ENCODE results near the gene CCR6. TPM values are rescaled to one million over a fixed set of nuclear protein-coding genes. Genes with fewer than 3 reads are reported as not detected.

Gene CCR6
- total RNA-seq, 4 donors from 2014 or later = 0.23 to 2.4 (median 0.57) TPM; not detected in 1

DNA sequence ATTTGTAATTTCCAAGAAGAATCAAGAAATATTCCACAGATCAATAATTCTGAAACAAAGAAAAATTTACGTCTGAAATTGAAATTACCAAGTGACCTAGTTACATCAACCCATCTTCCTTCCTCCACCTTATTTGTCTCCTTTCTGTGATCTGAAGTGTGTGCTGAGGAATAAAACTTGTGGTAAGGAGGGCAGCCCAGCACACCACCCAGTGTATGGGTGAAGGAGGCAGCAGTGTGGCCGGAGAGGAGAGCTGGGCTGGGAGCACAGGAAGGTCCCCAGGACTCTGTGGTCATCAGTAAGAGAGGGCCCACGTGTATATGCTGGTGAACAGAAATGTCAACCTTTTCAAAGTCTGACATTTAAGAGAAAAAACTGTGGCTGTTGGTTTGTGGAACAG lies 11.3 kb upstream of the CCR6 start:
- TF ChIP-seq POLR2A (IDR thresholded peaks at IDR 0.05) (peak in 1 of 4 donors; percentile 50), CTCF (IDR thresholded peaks at IDR 0.05) (no peak)
- H3K27ac ChIP-seq = no peak overlapping the region
- H3K4me1 ChIP-seq = peaks cover 0 to 13% (median 0%) of the 10 kb centered on the region in 3 donors
- H3K4me3 ChIP-seq = peak overlapping the region in 1 of 4 donors; percentile 40
- DNase-seq = no peak
- no peaks in the 10 kb centered on the region for H3K9me3 ChIP-seq
- intact Hi-C loops (cut with DNase I) = no loop called here
- no peaks in the 10 kb centered on the region for H3K36me3 ChIP-seq
- H3K27me3 ChIP-seq = peaks cover 0 to 34% (median 0%) of the 10 kb centered on the region in 4 donors
- WGBS, 2 donors = 55 to 60% methylated on average over 3 of the region's 3 CpGs

DNA sequence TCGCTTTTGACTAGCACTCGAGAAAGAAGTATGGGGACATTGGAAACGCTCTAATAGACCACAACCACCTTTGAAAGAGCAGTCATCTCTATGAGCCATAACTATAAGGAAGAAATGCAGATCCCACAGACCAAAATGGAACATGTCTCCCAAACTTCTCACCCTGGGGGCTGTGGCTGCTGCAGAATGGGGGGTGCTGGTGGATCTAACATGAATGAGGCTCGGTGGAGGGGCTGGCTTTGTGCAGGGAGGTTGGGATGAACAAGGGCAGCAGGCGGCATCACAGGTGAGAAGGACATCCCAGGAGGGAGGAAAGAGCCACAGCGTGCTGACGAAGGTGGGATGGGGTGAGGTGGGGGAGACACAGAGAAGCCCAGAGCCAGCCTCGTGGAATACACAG lies 10.5 kb upstream of the CCR6 start:
- H3K4me1 ChIP-seq = peaks cover 0 to 15% (median 0%) of the 10 kb centered on the region in 3 donors
- WGBS, 2 donors = 76 to 79% methylated on average over 3 to 8 of the region's 8 CpGs
- no peak for DNase-seq
- H3K4me3 ChIP-seq = peak overlapping the region in 1 of 4 donors; percentile 40
- H3K9me3 ChIP-seq = no peaks in the 10 kb centered on the region
- H3K27me3 ChIP-seq = peaks cover 0 to 39% (median 0%) of the 10 kb centered on the region in 4 donors
- intact Hi-C loops (cut with DNase I) = no loop called here
- H3K27ac ChIP-seq = peak overlapping the region in 1 of 4 donors; percentile 52
- H3K36me3 ChIP-seq = no peaks in the 10 kb centered on the region
- TF ChIP-seq POLR2A (IDR thresholded peaks at IDR 0.05) = no peak
- no peak for TF ChIP-seq CTCF (IDR thresholded peaks at IDR 0.05)

DNA sequence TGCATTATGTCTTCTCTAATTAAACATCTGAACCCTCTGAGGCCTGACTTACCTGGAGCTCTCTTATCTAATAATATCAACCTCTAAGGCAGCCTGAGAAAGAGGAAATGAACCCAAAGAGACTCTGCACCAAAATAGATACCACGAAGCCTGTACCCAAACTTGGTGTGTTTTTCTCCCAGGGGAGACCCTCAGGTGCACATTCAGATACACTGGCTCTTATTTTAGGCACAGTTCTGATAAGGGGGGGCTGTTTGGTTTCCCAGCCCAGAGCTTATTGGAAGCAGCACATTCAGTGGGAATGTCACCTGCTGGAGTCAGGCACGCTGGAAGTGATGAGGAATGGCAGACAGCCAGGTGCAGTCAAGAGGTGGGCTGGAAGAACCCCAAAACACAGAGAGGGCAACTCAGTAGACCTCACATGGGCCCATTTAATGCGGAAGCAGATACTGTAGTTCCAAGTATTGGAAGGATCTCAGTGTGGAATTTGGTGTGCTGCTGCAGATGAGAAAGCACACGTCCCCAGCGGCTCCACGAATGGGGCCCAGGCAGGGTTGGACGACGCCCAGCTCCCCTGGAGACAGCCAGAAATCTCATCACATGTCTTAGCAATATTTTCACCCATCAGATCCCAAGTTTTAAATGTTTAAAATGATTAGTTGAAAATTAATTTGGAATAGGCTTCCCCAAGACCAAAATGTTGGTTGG lies 9.7 kb upstream of the CCR6 start:
- Histone ChIP-seq H3K27me3 (peaks cover 0 to 40% (median 0%) of the 10 kb centered on the region in 4 donors), H3K4me1 (peaks cover 0 to 15% (median 0%) of the 10 kb centered on the region in 3 donors), H3K9me3 (no peaks in the 10 kb centered on the region), H3K27ac (peak overlapping the region in 1 of 4 donors; percentile 52), H3K36me3 (no peaks in the 10 kb centered on the region), H3K4me3 (peak overlapping the region in 1 of 4 donors; percentile 40)
- intact Hi-C loops (cut with DNase I) = no loop called here
- DNase-seq = no peak
- TF ChIP-seq POLR2A (IDR thresholded peaks at IDR 0.05) = no peak
- peak in 1 of 6 experiments; percentile 2 for TF ChIP-seq CTCF (IDR thresholded peaks at IDR 0.05)
- 61 to 65% methylated on average over 8 of the region's 8 CpGs for WGBS, 2 donors

DNA sequence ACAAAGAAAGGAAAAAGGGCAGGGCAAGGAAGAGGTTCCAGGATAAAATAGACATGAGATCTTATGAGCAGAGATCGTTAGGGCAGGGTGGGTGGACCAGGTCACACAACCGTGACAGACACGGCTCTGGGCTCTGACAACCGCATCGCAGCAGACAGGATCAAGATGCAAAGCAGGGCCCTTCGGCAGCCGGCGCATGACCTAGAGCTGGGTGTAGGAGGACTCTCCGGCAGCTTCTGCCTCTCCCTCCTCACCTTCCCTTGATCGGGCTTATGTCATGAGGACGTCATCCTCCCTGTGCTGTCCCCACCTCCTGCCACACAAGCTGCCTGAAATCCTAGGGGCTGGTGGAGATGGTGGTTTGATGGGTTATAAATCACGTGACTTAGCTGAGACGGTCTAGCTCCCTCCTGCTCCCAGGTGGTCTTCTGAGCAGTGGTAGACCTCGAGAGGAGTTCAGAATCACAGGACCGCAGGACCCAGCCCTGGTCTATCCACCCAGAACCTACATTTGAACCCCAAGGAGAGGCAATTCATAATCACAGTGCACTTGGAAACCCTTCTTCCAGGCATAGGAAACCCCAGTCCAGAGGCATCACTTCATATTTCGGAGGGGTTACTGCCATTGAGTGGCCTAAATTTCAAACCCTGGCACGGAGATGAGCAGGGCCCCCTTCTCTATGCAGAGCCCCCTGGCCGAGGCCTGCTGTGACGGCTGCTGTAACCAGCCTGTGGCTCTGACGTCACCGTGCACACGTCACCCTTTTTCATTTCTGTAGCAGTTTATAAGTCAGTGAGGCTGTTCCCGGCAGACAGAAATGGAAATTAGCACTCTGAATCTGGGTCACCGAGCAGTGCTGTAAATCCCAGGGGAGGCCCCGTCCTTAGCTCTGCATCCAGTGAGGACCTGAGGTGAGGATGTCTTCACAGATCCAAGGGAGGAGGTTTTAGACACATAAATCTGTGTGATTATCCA lies 8.7 kb upstream of the CCR6 start:
- peak; percentile 38 for DNase-seq
- Histone ChIP-seq H3K27ac (peak overlapping the region in 3 of 4 donors; percentile 14 to 52 (median 21)), H3K4me1 (peaks cover 0 to 15% (median 0%) of the 10 kb centered on the region in 3 donors), H3K36me3 (no peaks in the 10 kb centered on the region), H3K9me3 (no peaks in the 10 kb centered on the region), H3K27me3 (peaks cover 0 to 41% (median 0%) of the 10 kb centered on the region in 4 donors), H3K4me3 (peak overlapping the region in 1 of 4 donors; percentile 21)
- peak in 1 of 4 donors; percentile 54 for TF ChIP-seq POLR2A (IDR thresholded peaks at IDR 0.05)
- no peak for TF ChIP-seq CTCF (IDR thresholded peaks at IDR 0.05)
- intact Hi-C loops (cut with DNase I) = no loop called here
- WGBS, 2 donors = 72 to 82% methylated on average over 14 to 18 of the region's 25 CpGs
